Measurements from ENCODE around the gene MEOX2. TPM values are rescaled to one million over a fixed set of nuclear protein-coding genes. Genes with fewer than 3 reads are reported as not detected.

Gene MEOX2
- total and polyA plus RNA-seq, 2 of the 13 experiments (the other 11 are each of a cell fraction or from before 2014, with no cell fraction given): not detected

DNA sequence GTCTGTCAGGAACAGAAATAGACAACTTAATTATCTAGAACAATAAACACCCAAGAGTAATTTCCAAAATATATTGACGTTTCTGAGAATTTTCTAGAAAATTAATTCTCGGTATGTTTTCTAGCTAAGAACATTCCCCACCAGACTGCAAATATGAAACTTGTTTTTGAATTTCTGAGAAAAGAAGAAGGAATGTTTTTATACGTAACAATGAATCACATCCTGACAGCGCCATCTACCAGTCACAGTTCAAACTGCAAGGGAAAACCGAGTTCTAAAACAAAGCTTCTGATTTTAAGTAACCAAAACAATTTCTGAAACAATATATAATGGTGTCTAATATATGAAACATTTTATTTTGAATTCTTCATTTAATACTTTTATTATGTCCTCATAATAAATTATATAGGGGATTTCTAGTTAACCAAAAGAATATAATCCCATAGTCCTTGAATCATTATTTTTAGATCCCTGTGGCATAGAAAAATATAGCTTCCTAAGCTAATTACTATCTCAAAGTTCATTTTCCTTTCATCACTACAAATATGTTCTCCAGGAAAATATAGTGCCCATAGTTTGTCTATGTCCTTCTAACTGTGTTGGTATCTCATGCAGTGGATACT is 34.5 kb upstream of the MEOX2 start:
- no peak overlapping the region for H3K9ac ChIP-seq (ENCODE audit: insufficient read depth, low read depth, low read length)
- POLR2A ChIA-PET: no interaction called here
- peak; percentile 28 for FAIRE-seq

More for the DNA sequence above, 34.5 kb upstream of the MEOX2 start:
- Histone ChIP-seq H2AFZ (ENCODE audit: low read length) (no peak overlapping the region), H3K4me3 (replicated peaks in 1 of 3; ENCODE audit: insufficient read depth in 1 of 3, low read depth in 2 of 3, low read length in 3 of 3) (no peak overlapping the region), H3K4me1 (ENCODE audit: insufficient read depth, low read length) (no peaks in the 10 kb centered on the region), H3K27ac (ENCODE audit: extremely low read length, insufficient read depth, low read length) (no peak overlapping the region), H4K20me1 (ENCODE audit: insufficient read depth, low read length) (no peaks in the 10 kb centered on the region), H3K79me2 (ENCODE audit: insufficient read depth, low read length) (no peaks in the 10 kb centered on the region), H3K36me3 (replicated peaks in 1 of 2; ENCODE audit: control insufficient read depth in 1 of 2, insufficient read depth in 2 of 2, low read length in 2 of 2) (no peaks in the 10 kb centered on the region), H3K9me3 (ENCODE audit: low read length) (no peaks in the 10 kb centered on the region), H3K4me2 (ENCODE audit: low read depth, low read length) (no peak overlapping the region), H3K27me3 (ENCODE audit: control insufficient read depth in 1 of 2, insufficient read depth in 2 of 2, low read length in 2 of 2) (no peaks in the 10 kb centered on the region)
- DNase-seq (ENCODE audit: low spot score): peak; percentile 2
- in situ Hi-C loops (cut with HindIII; ENCODE audit: extremely low pct_ligation_motif_present, low pct_unique_long_range_greater_than_20kb) (loop anchor here (25.0 kb wide), 1 partner anchor 409 kb away; no protein-coding TSS in a partner anchor), intact Hi-C loops (cut with micrococcal nuclease; ENCODE audit: unreplicated experiment) (loop anchor here (1.0 to 10.0 kb wide), 4 partner anchors 354 to 1004 kb away; no protein-coding TSS in a partner anchor)
- 5% methylated on average over 5 of the region's 5 CpGs for WGBS (ENCODE audit: low lambda C conversion rate)
- CTCF ChIA-PET (ENCODE audit: low intra/inter-chr PET ratio, low total read pairs): interaction anchor here (1.3 to 1.4 kb wide), 2 partner anchors 395 to 416 kb away, joined by 4 to 9 read pairs; no protein-coding TSS in a partner anchor
- no peak for ATAC-seq
- TF ChIP-seq SPEN (CRISPR knock-in tag; IDR thresholded peaks at IDR 0.05; ENCODE audit: low read depth) (no peak), STAG1 (CRISPR knock-in tag; IDR thresholded peaks at IDR 0.05) (peak; percentile 45), SMC3 (IDR thresholded peaks at IDR 0.05; ENCODE audit: low read length) (0 out of 2 replicates have a peak, but pooled peaks have one; percentile 2), ZNF343 (CRISPR knock-in tag; IDR thresholded peaks at IDR 0.05) (no peak), ZFP37 (CRISPR knock-in tag; IDR thresholded peaks at IDR 0.05; ENCODE audit: borderline replicate concordance) (no peak)
- TF ChIP-seq, protein P1, sequence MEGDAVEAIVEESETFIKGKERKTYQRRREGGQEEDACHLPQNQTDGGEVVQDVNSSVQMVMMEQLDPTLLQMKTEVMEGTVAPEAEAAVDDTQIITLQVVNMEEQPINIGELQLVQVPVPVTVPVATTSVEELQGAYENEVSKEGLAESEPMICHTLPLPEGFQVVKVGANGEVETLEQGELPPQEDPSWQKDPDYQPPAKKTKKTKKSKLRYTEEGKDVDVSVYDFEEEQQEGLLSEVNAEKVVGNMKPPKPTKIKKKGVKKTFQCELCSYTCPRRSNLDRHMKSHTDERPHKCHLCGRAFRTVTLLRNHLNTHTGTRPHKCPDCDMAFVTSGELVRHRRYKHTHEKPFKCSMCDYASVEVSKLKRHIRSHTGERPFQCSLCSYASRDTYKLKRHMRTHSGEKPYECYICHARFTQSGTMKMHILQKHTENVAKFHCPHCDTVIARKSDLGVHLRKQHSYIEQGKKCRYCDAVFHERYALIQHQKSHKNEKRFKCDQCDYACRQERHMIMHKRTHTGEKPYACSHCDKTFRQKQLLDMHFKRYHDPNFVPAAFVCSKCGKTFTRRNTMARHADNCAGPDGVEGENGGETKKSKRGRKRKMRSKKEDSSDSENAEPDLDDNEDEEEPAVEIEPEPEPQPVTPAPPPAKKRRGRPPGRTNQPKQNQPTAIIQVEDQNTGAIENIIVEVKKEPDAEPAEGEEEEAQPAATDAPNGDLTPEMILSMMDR (CRISPR knock-in tag; IDR thresholded peaks at IDR 0.05): peak; percentile 46
- TF ChIP-seq, protein P2, sequence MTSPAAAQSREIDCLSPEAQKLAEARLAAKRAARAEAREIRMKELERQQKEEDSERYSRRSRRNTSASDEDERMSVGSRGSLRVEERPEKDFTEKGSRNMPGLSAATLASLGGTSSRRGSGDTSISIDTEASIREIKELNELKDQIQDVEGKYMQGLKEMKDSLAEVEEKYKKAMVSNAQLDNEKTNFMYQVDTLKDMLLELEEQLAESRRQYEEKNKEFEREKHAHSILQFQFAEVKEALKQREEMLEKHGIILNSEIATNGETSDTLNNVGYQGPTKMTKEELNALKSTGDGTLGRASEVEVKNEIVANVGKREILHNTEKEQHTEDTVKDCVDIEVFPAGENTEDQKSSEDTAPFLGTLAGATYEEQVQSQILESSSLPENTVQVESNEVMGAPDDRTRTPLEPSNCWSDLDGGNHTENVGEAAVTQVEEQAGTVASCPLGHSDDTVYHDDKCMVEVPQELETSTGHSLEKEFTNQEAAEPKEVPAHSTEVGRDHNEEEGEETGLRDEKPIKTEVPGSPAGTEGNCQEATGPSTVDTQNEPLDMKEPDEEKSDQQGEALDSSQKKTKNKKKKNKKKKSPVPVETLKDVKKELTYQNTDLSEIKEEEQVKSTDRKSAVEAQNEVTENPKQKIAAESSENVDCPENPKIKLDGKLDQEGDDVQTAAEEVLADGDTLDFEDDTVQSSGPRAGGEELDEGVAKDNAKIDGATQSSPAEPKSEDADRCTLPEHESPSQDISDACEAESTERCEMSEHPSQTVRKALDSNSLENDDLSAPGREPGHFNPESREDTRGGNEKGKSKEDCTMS (CRISPR knock-in tag; conservative IDR thresholded peaks at IDR 0.05): no peak
- no TSS peak for BruUV-seq (replicated peaks)
